G401.6 (cell line): ENCODE data around the gene DDX10.

Experiments
- FAIRE-seq: peaks from 2 replicates; lab custom pipeline; 2012; peaks lifted over from hg19 to GRCh38; lab: Jason Lieb, UNC

Gene DDX10

DNA sequence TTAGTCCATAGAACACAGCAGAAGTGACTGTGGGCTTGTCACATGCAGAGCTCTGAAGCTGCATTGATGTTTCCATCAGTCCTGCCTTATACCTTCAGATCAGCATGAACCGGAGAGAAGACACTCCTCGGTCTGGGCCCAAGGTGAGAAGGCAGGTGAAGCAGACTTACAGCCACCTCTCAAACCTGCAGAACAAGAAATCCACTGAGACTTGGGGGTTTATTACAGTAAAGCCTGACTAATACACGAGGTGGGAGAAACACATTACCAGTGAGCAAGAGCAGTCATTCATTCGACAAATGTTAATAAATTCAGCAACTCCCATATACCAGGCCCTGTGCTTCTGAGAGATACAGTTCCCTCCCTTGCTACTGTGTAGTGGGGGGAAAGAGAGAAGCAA lies 279.0 kb downstream of the DDX10 start:
- FAIRE-seq: no peak

GRCh38 chr11:108944471-108945178 lies 279.8 kb downstream of the DDX10 start:
- FAIRE-seq: no peak

DNA sequence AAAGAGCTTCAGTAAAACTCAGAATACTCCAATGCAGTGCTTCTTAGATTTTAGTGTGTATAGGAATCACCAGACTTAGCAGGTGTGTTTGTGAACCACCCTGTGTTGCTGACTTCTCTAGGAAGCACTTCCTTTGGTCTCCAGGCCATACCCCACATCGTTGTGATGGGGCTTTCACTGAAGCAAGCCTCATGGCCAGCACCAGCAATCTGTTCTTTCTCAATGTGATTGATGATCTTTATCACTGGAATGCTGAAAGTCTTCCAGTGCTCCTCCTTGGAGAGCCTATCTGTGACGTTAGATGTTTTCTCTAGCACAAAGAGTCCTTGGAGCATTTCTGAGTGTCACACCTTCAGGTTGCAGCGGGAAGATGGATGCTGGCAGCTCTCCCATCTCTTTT lies 280.5 kb downstream of the DDX10 start:
- FAIRE-seq: no peak

- FAIRE-seq: no peak
Observed at GRCh38 chr11:108947654-108948570, 283.0 kb downstream of the DDX10 start.

GRCh38 chr11:108958368-108959104 lies 293.7 kb downstream of the DDX10 start:
- no peak for FAIRE-seq

- FAIRE-seq: no peak
Observed at GRCh38 chr11:108959105-108959761, 294.4 kb downstream of the DDX10 start.

DNA sequence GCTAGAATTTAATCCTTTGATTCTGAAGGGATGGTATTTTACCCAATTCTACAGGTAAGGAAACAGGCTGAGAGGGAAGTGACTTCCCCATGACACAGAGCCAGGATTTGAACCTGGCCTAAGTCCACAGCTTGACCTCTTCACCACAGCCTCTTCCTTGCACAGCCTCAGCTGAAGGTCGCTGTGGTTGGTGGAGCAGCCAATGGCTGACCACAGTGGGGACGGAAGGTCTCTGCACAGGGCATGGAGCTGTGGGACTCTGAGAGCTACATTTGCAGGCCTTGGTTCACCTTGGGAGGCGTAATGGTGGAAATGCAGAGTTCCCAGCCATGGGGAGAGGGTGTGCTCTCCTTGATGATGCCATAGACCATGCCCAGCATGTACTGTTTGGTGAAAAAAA lies 295.0 kb downstream of the DDX10 start:
- no peak for FAIRE-seq

- no peak for FAIRE-seq
Observed at GRCh38 chr11:108960501-108960900, 295.6 kb downstream of the DDX10 start.

GRCh38 chr11:108961095-108961494 lies 296.2 kb downstream of the DDX10 start:
- FAIRE-seq: no peak

GRCh38 chr11:108963118-108963517 lies 298.2 kb downstream of the DDX10 start:
- FAIRE-seq: no peak

- FAIRE-seq: no peak
Observed at GRCh38 chr11:108965306-108966001, 300.6 kb downstream of the DDX10 start.

DNA sequence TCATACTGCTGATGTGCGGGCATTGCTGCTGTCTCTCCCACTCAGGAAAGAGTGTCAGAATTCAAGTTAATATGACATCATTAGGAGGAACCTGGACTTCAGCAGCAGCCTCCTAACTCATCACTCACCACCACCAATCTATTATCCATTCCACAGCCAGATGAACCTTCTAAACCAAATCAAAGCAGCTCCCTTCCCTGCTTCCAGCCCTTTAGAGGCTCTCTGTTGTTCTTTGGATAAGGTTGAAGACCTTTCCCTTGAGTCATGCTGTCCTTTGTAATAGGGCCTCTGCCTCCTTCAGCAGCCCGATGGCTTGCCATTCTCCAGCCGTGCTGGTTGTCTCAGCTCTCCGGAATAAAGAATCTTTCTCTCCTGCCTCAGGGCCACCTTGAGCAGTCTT lies 301.3 kb downstream of the DDX10 start:
- FAIRE-seq: no peak

GRCh38 chr11:108966978-108967377 lies 302.1 kb downstream of the DDX10 start:
- no peak for FAIRE-seq

GRCh38 chr11:108967571-108967970 lies 302.7 kb downstream of the DDX10 start:
- no peak for FAIRE-seq

DNA sequence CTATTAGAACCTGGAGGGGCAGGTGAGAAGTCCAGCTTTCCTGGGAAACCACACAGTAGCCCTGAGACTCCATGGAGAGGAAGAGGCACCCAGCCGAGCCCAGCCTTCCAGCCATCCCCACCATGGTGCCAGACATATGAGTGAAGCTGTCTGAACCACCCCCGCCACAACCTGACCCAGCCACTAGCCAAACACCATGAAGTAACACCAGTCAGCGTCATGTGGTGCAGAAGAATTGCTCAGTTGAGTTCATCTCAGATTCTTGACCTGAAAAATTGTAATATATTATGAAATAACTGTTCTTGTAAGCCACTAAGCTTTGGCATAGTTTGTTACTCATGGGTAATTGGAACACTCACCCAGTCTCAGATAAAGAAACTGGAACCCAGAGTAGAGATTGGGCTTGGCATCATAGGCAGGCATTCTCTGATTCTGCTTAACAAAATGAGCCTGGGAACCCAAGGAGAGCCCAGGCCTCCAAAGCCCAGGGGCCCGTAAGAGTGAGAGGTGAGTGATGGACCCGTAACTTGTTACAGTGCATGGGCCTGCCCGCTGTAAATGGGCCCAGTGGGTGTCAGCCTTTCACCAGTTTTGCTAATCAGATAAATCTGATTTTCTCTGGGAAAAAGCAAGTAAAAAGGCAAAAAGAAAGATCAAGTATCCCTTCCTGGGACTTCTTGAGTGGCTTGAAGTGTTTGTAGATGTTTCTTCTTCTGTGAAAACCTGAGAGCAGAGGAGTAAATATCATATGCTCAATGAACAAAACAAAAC lies 305.5 kb downstream of the DDX10 start:
- FAIRE-seq: no peak

GRCh38 chr11:108973402-108974162 lies 308.7 kb downstream of the DDX10 start:
- no peak for FAIRE-seq

DNA sequence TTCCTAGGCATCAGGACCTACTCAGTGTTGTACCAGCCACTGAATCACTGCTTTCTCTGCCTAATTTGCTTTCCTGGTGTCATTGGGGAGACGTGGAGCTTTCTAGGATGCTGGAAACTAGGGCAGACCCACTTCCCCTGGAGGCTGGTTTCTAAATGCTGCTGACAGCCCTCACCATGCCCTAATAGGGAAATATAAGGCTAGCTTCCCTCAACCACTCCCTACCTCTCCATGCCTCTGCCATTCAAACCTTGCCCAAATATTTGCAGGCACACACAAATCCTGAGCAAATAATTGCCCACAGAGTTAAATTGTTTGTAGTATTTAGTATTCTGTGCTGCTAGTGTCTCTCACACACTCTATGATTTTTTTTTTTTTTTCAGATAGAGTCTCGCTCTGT lies 310.2 kb downstream of the DDX10 start:
- no peak for FAIRE-seq

DNA sequence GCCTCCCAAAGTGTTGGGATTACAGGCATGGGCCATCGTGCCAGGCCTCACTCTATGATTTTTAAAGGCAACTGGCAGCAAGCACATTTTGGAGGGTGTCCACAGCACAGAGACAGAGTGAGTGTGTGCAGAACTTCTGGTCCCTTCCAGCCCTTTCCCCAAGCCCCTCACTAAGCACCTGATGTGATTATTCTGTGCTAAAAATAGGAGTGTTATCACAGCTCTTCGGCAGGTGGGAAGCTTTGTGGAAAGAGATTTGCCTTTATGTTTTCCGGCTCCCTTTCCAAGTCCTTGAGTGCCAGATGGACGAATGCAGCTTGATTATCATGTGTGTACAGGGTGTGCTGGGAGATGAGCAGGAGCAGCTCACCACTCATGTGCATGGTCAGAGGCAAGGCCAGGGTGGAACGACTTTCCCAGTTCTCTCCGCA lies 310.8 kb downstream of the DDX10 start:
- FAIRE-seq: no peak

- FAIRE-seq: no peak
Observed at GRCh38 chr11:108983636-108984420, 319.0 kb downstream of the DDX10 start.
